ENCODE data around the gene MACROD2. TPM values are rescaled to one million over a fixed set of nuclear protein-coding genes. Genes with fewer than 3 reads are reported as not detected.

MACROD2 gene
- total and polyA plus RNA-seq, 2 of the 4 experiments (the other 2 are of a cell fraction): not detected

GRCh38 chr20:15905661-15906060, 1910.3 kb downstream of the MACROD2 start:
- ChIA-PET CTCF (no interaction called here), POLR2A (ENCODE audit: unreplicated experiment) (no interaction called here)
- Histone ChIP-seq H4K91ac (ENCODE audit: insufficient read depth, low read depth, low read length) (no peak overlapping the region), H2AFZ (replicated peaks; ENCODE audit: low read length, poor library complexity) (no peak overlapping the region), H4K20me1 (ENCODE audit: insufficient read depth, low read length) (no peaks in the 10 kb centered on the region), H3K27me3 (ENCODE audit: control insufficient read depth, insufficient read depth, low read length) (no peaks in the 10 kb centered on the region), H3K4me1 (ENCODE audit: control insufficient read depth, insufficient read depth, low read length) (no peaks in the 10 kb centered on the region), H2BK5ac (ENCODE audit: low read depth, low read length, poor library complexity, severe bottlenecking) (no peak overlapping the region), H3K4me3 (ENCODE audit: insufficient read depth, low read depth, low read length) (no peak overlapping the region), H3K9ac (ENCODE audit: low read depth, low read length) (no peak overlapping the region), H3K56ac (ENCODE audit: extremely low read depth, insufficient read depth, low read length) (no peak overlapping the region), H3K18ac (ENCODE audit: low read depth, low read length) (no peak overlapping the region), H2BK120ac (ENCODE audit: low read depth, low read length) (no peak overlapping the region), H3K9me3 (ENCODE audit: control insufficient read depth, insufficient read depth, low read length) (peaks cover 13% of the 10 kb centered on the region), H3K4ac (ENCODE audit: low read depth, low read length) (no peak overlapping the region), H4K5ac (ENCODE audit: low read depth, low read length) (no peak overlapping the region), H2BK20ac (ENCODE audit: low read depth, low read length) (no peak overlapping the region), H3K14ac (replicated peaks; ENCODE audit: low read depth, low read length) (no peak overlapping the region), H3K9me1 (ENCODE audit: insufficient read depth, low read length) (no peaks in the 10 kb centered on the region), H3K36me3 (ENCODE audit: control insufficient read depth, insufficient read depth, low read length) (no peaks in the 10 kb centered on the region), H2AK9ac (replicated peaks; ENCODE audit: low read depth, low read length, poor library complexity) (no peak overlapping the region), H2AK5ac (ENCODE audit: low read depth, low read length) (no peak overlapping the region), H4K8ac (ENCODE audit: low read depth in 2 of 2, low read length in 2 of 2) (no peak overlapping the region), H3K4me2 (ENCODE audit: low read depth, low read length) (no peak overlapping the region), H3K27ac (ENCODE audit: insufficient read depth, low read length) (no peak overlapping the region), H3K79me1 (ENCODE audit: low read depth in 1 of 2, low read length in 2 of 2) (no peaks in the 10 kb centered on the region), H3K23ac (ENCODE audit: low read depth, low read length) (no peak overlapping the region), H2BK15ac (ENCODE audit: low read depth, low read length) (no peak overlapping the region)
- 60% methylated on average over 1 of the region's 3 CpGs; no CpG with 5 or more reads in 1 of the 2 experiments for WGBS, 2 experiments (ENCODE audit: extremely low coverage in 2 of 2, insufficient read length in 1 of 2)
- intact Hi-C loops (cut with micrococcal nuclease): no loop called here
- ATAC-seq (ENCODE audit: low read depth): no peak
- BruUV-seq (replicated peaks): no TSS peak
- dilution Hi-C loops (cut with HindIII; ENCODE audit: low sequenced_read_pairs, unreplicated experiment): no loop called here
- in situ Hi-C loops (cut with MboI; ENCODE audit: low sequenced_read_pairs): no loop called here
- DNase-seq: no peak
- TF ChIP-seq POLR2A (IDR thresholded peaks at IDR 0.05; ENCODE audit: low read depth, low read length) (no peak), USF2 (IDR thresholded peaks at IDR 0.05; ENCODE audit: low read depth, low read length) (no peak), NFE2L2 (IDR thresholded peaks at IDR 0.05; ENCODE audit: low read depth, low read length) (no peak), MXI1 (IDR thresholded peaks at IDR 0.05; ENCODE audit: borderline replicate concordance, low read depth, low read length) (no peak), MAZ (IDR thresholded peaks at IDR 0.05; ENCODE audit: borderline replicate concordance, low read depth, low read length) (no peak)

All from IMR-90 (cell line).